OCI-LY7 (cell line): ENCODE measurements around the gene HSD17B7. TPM values are rescaled to one million over a fixed set of nuclear protein-coding genes. Genes with fewer than 3 reads are reported as not detected.

Experiments used
- BruUV-seq: library from RNA; stranded (reverse); fragments of 400-500 nt; replicated peaks from 2 replicates; lab custom pipeline; 2021; lab: Mats Ljungman, UMichigan
- CTCF ChIA-PET: fragments of 300-600 bp; sonication (Branson Sonifier 250); formaldehyde crosslinking; loops from one replicate; lab custom pipeline; 2022; ENCODE audit warnings: antibody characterized with exemption; ENCODE audit not compliant: unreplicated experiment; lab: Charles Lee
- POLR2A ChIA-PET: fragments of 300-600 bp; sonication (Branson Sonifier 250); formaldehyde crosslinking; loops from one replicate; lab custom pipeline; 2022; ENCODE audit warnings: antibody characterized with exemption; lab: Charles Lee
- DNase-seq: peaks from one replicate; pipeline ENCODE4 v3.0.0-alpha.2; 2015; ENCODE audit warnings: low spot score
- H2AFZ ChIP-seq: fragments of 200-600 bp; sonication (generic), shearing (Covaris generic); 2 replicates; pipeline ENCODE4 v1.6.1; 2014; ENCODE audit warnings: mild to moderate bottlenecking, antibody characterized with exemption, low read length, moderate library complexity
- H3K27ac ChIP-seq: fragments of 200-600 bp; sonication (generic); 2 replicates; pipeline ENCODE4 v1.5.1; 2014; ENCODE audit warnings: mixed run types, low read depth, mild to moderate bottlenecking, moderate library complexity, low read length, inconsistent platforms; ENCODE audit not compliant: poor library complexity, severe bottlenecking
- H3K36me3 ChIP-seq: fragments of 200-600 bp; sonication (generic); 2 replicates; pipeline ENCODE4 v1.6.1; 2014; ENCODE audit warnings: mild to moderate bottlenecking, antibody characterized with exemption, low read length, moderate library complexity, mixed read lengths; ENCODE audit not compliant: insufficient read depth
- H3K4me1 ChIP-seq: fragments of 200-600 bp; sonication (generic); 2 replicates; pipeline ENCODE4 v1.5.1; 2014; ENCODE audit warnings: mild to moderate bottlenecking, low read length; ENCODE audit not compliant: insufficient read depth, poor library complexity, severe bottlenecking
- H3K4me2 ChIP-seq: fragments of 200-600 bp; sonication (generic); 2 replicates; pipeline ENCODE4 v1.6.1; 2014; ENCODE audit warnings: mild to moderate bottlenecking, low read length
- H3K4me3 ChIP-seq: fragments of 200-600 bp; sonication (generic); 2 replicates; pipeline ENCODE4 v1.5.1; 2014; ENCODE audit warnings: mild to moderate bottlenecking, low read depth, low read length; ENCODE audit not compliant: poor library complexity, severe bottlenecking
- H3K79me2 ChIP-seq: fragments of 200-600 bp; sonication (generic); 2 replicates; pipeline ENCODE4 v1.6.1; 2016; ENCODE audit warnings: low read depth, mild to moderate bottlenecking, low read length, moderate library complexity, mixed read lengths; ENCODE audit not compliant: insufficient read depth
- H3K9me2 ChIP-seq: fragments of 200-600 bp; sonication (generic); 2 replicates; pipeline ENCODE4 v1.6.1; 2016; ENCODE audit warnings: mild to moderate bottlenecking, low read length, mixed read lengths; ENCODE audit not compliant: insufficient read depth
- H3K9me3 ChIP-seq: fragments of 200-600 bp; sonication (generic); 2 replicates; pipeline ENCODE4 v1.6.1; 2014; ENCODE audit warnings: mild to moderate bottlenecking, mixed run types, low read length, mixed read lengths
- H4K20me1 ChIP-seq: fragments of 200-600 bp; sonication (generic); 2 replicates; pipeline ENCODE4 v1.6.1; 2014; ENCODE audit warnings: mild to moderate bottlenecking, antibody characterized with exemption, low read length, moderate library complexity, mixed read lengths; ENCODE audit not compliant: insufficient read depth
- EZH2phosphoT487 ChIP-seq: fragments of 200-600 bp; sonication (generic); IDR thresholded peaks from 2 replicates; pipeline ENCODE4 v1.6.1; 2018; ENCODE audit warnings: low read depth, borderline replicate concordance, mild to moderate bottlenecking, mixed run types, antibody characterized with exemption, low read length, moderate library complexity, mixed read lengths
- intact Hi-C: fragments of 100-400 bp; cut with micrococcal nuclease; formaldehyde crosslinking; loops from one replicate; pipeline ENCODE4 v1.10.0; 2022; ENCODE audit not compliant: unreplicated experiment
- total RNA-seq, 2 experiments: library from RNA; depleted of rRNA in 1 of 2; stranded (reverse); fragments of >200 nt in 1 of 2; shearing (Covaris generic) in 1 of 2; gene quantifications; 2 replicates each; pipeline ENCODE4 v1.2.3, GENCODE V29; 2014 to 2022
- TF ChIP-seq, protein P1 (sequence below): fragments of 200-600 bp; sonication (generic); conservative IDR thresholded peaks from 2 replicates; pipeline ENCODE4 v1.5.1; 2014; ENCODE audit warnings: mild to moderate bottlenecking, antibody characterized with exemption, low read length, moderate library complexity, mixed read lengths

HSD17B7 gene
- total RNA-seq, 2 experiments from 2014 or later = 41.2 to 51.1 TPM

DNA sequence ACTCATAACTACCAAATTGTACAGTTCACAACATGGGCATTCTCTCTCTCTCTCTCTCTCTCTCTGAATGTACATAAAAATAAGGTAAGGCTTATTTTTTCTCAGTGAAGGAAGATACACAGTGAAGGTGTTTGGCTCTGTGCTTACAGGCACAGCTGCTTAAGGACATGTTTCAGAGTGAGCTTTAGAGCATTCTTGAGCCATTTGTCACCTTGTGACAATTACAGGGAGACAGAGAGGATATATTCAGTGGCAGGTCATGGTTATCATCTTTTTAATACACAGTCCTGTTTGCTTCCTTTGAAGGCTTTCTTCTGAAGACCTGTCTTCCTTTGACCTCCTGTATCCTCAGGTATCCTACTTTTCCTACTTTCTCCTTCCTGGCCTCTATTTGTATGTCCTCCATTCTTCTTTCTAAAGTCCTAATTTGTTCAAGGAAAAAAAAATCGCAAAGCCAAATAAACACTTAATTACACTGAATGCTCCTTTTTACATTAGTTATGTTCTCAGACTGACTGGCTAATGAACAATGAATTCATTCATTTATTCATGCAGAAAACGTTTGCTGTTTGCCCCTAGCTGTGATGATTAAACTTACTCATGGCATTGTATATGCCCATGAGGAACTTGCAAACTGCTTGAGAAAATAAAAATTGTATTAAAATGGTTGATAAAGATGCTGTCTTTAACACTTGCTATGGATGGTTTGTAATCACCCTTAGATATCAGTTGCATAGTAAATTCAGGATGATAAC, 33.4 kb downstream of the HSD17B7 start:
- Histone ChIP-seq H3K4me2 (no peak overlapping the region), H3K4me3 (no peak overlapping the region), H3K4me1 (no peaks in the 10 kb centered on the region), H4K20me1 (no peaks in the 10 kb centered on the region), H3K9me2 (no peaks in the 10 kb centered on the region), H3K27ac (no peak overlapping the region), H3K36me3 (no peaks in the 10 kb centered on the region), H2AFZ (no peak overlapping the region), H3K79me2 (no peaks in the 10 kb centered on the region), H3K9me3 (no peaks in the 10 kb centered on the region)
- no peak for DNase-seq
- ChIA-PET POLR2A (interaction anchor here (0.6 kb wide), 1 partner anchor 364 kb away, joined by 3 read pairs; no protein-coding TSS in a partner anchor), CTCF (no interaction called here)
- TF ChIP-seq, protein P1, sequence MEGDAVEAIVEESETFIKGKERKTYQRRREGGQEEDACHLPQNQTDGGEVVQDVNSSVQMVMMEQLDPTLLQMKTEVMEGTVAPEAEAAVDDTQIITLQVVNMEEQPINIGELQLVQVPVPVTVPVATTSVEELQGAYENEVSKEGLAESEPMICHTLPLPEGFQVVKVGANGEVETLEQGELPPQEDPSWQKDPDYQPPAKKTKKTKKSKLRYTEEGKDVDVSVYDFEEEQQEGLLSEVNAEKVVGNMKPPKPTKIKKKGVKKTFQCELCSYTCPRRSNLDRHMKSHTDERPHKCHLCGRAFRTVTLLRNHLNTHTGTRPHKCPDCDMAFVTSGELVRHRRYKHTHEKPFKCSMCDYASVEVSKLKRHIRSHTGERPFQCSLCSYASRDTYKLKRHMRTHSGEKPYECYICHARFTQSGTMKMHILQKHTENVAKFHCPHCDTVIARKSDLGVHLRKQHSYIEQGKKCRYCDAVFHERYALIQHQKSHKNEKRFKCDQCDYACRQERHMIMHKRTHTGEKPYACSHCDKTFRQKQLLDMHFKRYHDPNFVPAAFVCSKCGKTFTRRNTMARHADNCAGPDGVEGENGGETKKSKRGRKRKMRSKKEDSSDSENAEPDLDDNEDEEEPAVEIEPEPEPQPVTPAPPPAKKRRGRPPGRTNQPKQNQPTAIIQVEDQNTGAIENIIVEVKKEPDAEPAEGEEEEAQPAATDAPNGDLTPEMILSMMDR = no peak
- no peak for TF ChIP-seq EZH2phosphoT487
- intact Hi-C loops = no loop called here
- BruUV-seq = no TSS peak

DNA sequence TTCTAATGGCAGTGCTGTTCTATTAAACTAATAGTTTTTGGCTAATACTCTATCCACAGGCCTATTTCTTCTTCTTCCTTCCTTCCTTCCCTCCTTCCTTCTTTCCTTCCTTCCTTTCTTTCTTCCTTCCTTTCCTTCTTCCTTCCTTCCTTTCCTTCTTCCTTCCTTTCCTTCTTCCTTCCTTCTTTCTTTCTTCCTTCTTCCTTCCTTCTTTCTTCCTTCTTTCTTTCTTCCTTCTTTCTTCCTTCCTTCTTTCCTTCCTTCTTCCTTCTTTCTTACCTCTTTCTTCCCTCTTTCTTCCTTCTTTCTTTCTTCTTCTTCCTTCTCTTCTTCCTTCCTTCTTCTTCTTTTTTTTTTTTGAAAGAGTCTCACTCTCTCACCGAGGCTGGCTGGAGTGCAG, 38.8 kb downstream of the HSD17B7 start:
- Histone ChIP-seq H3K9me2 (no peaks in the 10 kb centered on the region), H3K4me2 (no peak overlapping the region), H3K4me3 (no peak overlapping the region), H3K9me3 (no peaks in the 10 kb centered on the region), H2AFZ (no peak overlapping the region), H4K20me1 (no peaks in the 10 kb centered on the region), H3K27ac (no peak overlapping the region), H3K4me1 (no peaks in the 10 kb centered on the region), H3K79me2 (no peaks in the 10 kb centered on the region), H3K36me3 (no peaks in the 10 kb centered on the region)
- TF ChIP-seq, protein P1 = no peak
- no peak for TF ChIP-seq EZH2phosphoT487
- ChIA-PET POLR2A (no interaction called here), CTCF (no interaction called here)
- no TSS peak for BruUV-seq
- no peak for DNase-seq
- intact Hi-C loops = no loop called here

DNA sequence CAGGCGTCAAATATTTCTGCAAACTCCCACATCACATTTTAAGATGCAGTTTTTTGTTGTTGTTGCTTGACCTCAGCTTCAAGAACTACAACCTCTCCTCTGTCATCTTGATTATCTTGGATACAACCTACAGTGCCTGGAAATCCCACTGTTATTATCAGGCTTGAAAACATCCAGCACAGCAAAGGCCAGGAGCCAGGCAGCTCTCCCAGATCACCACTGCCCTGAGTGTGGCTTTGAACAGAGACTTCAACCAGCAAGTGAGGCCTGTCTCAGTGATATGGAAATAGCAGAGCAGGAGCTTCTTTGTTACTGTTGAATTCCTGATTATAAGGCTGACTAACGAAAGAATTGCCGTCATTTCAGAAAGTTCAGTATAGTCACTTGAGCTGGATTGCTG, 42.0 kb downstream of the HSD17B7 start:
- Histone ChIP-seq H3K4me3 (no peak overlapping the region), H3K9me2 (no peaks in the 10 kb centered on the region), H3K27ac (no peak overlapping the region), H3K79me2 (no peaks in the 10 kb centered on the region), H3K9me3 (no peaks in the 10 kb centered on the region), H3K4me1 (no peaks in the 10 kb centered on the region), H3K4me2 (no peak overlapping the region), H2AFZ (no peak overlapping the region), H3K36me3 (no peaks in the 10 kb centered on the region), H4K20me1 (no peaks in the 10 kb centered on the region)
- DNase-seq = no peak
- TF ChIP-seq, protein P1 = no peak
- no peak for TF ChIP-seq EZH2phosphoT487
- intact Hi-C loops = no loop called here
- POLR2A ChIA-PET = no interaction called here
- CTCF ChIA-PET = no interaction called here
- BruUV-seq = no TSS peak
